IMR-90 (cell line): Measurements from ENCODE around the gene PPFIBP2. TPM values are rescaled to one million over a fixed set of nuclear protein-coding genes. Genes with fewer than 3 reads are reported as not detected.
"Not testable (repeated sequence)": the region's sequence is repeated elsewhere in the genome, so short reads cannot be mapped to it uniquely, and the experiment has no call there.

ENCODE experiments used
- ATAC-seq: fragments of 200-7000 bp; cut with Tn5 transposase; 2 replicates; pipeline ENCODE4 v1.9.1; 2020; ENCODE audit warnings: low read depth, mild to moderate bottlenecking, moderate library complexity
- BruUV-seq: library from RNA; stranded (reverse); fragments of 400-500 nt; replicated peaks from 2 replicates; lab custom pipeline; 2021; lab: Mats Ljungman, UMichigan
- CTCF ChIA-PET: fragments of 300-600 bp; formaldehyde crosslinking; extraction: SDS; loops from one replicate; lab custom pipeline; 2021; ENCODE audit warnings: antibody characterized with exemption; lab: Yijun Ruan, JAX
- POLR2A ChIA-PET: fragments of 300-600 bp; sonication (Branson Sonifier 250); formaldehyde crosslinking; loops from one replicate; lab custom pipeline; 2022; ENCODE audit warnings: antibody characterized with exemption; ENCODE audit not compliant: unreplicated experiment; lab: Charles Lee
- DNase-seq: peaks from one replicate; pipeline ENCODE4 v3.0.0; 2013
- H2AFZ ChIP-seq: replicated peaks from 2 replicates; pipeline ENCODE3; 2013; ENCODE audit warnings: low read length, mild to moderate bottlenecking; ENCODE audit not compliant: poor library complexity
- H2AK5ac ChIP-seq: 2 replicates; pipeline ENCODE4 v1.6.1; 2013; ENCODE audit warnings: low read depth, low read length, inconsistent platforms
- H2AK9ac ChIP-seq: replicated peaks from 2 replicates; pipeline ENCODE3; 2013; ENCODE audit warnings: mild to moderate bottlenecking, low read depth, low read length, moderate library complexity; ENCODE audit not compliant: poor library complexity
- H2BK120ac ChIP-seq: 2 replicates; pipeline ENCODE4 v1.6.1; 2013; ENCODE audit warnings: low read depth, low read length, inconsistent platforms
- H2BK15ac ChIP-seq: 3 replicates; pipeline ENCODE4 v1.6.1; 2013; ENCODE audit warnings: low read depth, low read length, inconsistent platforms
- H2BK20ac ChIP-seq: 2 replicates; pipeline ENCODE4 v1.6.1; 2013; ENCODE audit warnings: low read depth, mild to moderate bottlenecking, inconsistent platforms, low read length, moderate library complexity
- H2BK5ac ChIP-seq: 2 replicates; pipeline ENCODE4 v1.6.1; 2013; ENCODE audit warnings: mild to moderate bottlenecking, low read depth, low read length, inconsistent platforms; ENCODE audit not compliant: poor library complexity, severe bottlenecking
- H3K14ac ChIP-seq: replicated peaks from 2 replicates; pipeline ENCODE4 v1.6.1; 2013; ENCODE audit warnings: low read depth, low read length, inconsistent platforms
- H3K18ac ChIP-seq: 2 replicates; pipeline ENCODE4 v1.6.1; 2013; ENCODE audit warnings: low read depth, low read length, control low read depth
- H3K23ac ChIP-seq: 2 replicates; pipeline ENCODE4 v1.6.1; 2013; ENCODE audit warnings: low read depth, low read length, inconsistent platforms
- H3K27ac ChIP-seq: 2 replicates; pipeline ENCODE4 v1.5.1; 2013; ENCODE audit warnings: mild to moderate bottlenecking, control low read depth, low read length; ENCODE audit not compliant: insufficient read depth
- H3K27me3 ChIP-seq: 2 replicates; pipeline ENCODE4 v1.6.1; 2013; ENCODE audit warnings: low read length; ENCODE audit not compliant: control insufficient read depth, insufficient read depth
- H3K36me3 ChIP-seq: 2 replicates; pipeline ENCODE4 v1.6.1; 2013; ENCODE audit warnings: low read length, mixed read lengths; ENCODE audit not compliant: control insufficient read depth, insufficient read depth
- H3K4ac ChIP-seq: 2 replicates; pipeline ENCODE4 v1.6.1; 2013; ENCODE audit warnings: low read depth, low read length, inconsistent platforms
- H3K4me1 ChIP-seq: 2 replicates; pipeline ENCODE4 v1.6.1; 2013; ENCODE audit warnings: low read length, mixed read lengths; ENCODE audit not compliant: control insufficient read depth, insufficient read depth
- H3K4me2 ChIP-seq: 2 replicates; pipeline ENCODE4 v1.6.1; 2013; ENCODE audit warnings: low read depth, mild to moderate bottlenecking, control low read depth, low read length, moderate library complexity
- H3K4me3 ChIP-seq: 2 replicates; pipeline ENCODE4 v1.5.1; 2013; ENCODE audit warnings: low read depth, mild to moderate bottlenecking, control low read depth, low read length, moderate library complexity; ENCODE audit not compliant: insufficient read depth
- H3K56ac ChIP-seq: 2 replicates; pipeline ENCODE4 v1.6.1; 2013; ENCODE audit warnings: low read length, inconsistent platforms; ENCODE audit not compliant: insufficient read depth; ENCODE audit errors: extremely low read depth
- H3K79me1 ChIP-seq, 2 experiments: 2 replicates each; pipeline ENCODE4 v1.6.1; 2013; ENCODE audit warnings: low read length in 2 of 2, inconsistent platforms in 1 of 2, low read depth in 1 of 2
- H3K9ac ChIP-seq: 2 replicates; pipeline ENCODE4 v1.6.1; 2013; ENCODE audit warnings: low read depth, low read length, control low read depth
- H3K9me1 ChIP-seq: 2 replicates; pipeline ENCODE4 v1.6.1; 2013; ENCODE audit warnings: low read length, inconsistent platforms; ENCODE audit not compliant: insufficient read depth
- H3K9me3 ChIP-seq: 2 replicates; pipeline ENCODE4 v1.6.1; 2013; ENCODE audit warnings: low read length; ENCODE audit not compliant: control insufficient read depth, insufficient read depth
- H4K20me1 ChIP-seq: 2 replicates; pipeline ENCODE4 v1.6.1; 2013; ENCODE audit warnings: low read length, inconsistent platforms; ENCODE audit not compliant: insufficient read depth
- H4K5ac ChIP-seq: 2 replicates; pipeline ENCODE4 v1.6.1; 2013; ENCODE audit warnings: mild to moderate bottlenecking, low read depth, low read length, control low read depth
- H4K8ac ChIP-seq, 2 experiments: 2 replicates each; pipeline ENCODE4 v1.6.1; 2013; ENCODE audit warnings: low read depth in 2 of 2, low read length in 2 of 2, control low read depth in 1 of 2, inconsistent platforms in 1 of 2
- H4K91ac ChIP-seq: 2 replicates; pipeline ENCODE4 v1.6.1; 2013; ENCODE audit warnings: low read depth, low read length, inconsistent platforms; ENCODE audit not compliant: insufficient read depth
- WGBS, 2 experiments: methylation state at CpG; one replicate each; pipeline versions ENCODE4 v1.1.5 to v1.1.7; 2013; ENCODE audit warnings: missing lambda C conversion rate in 2 of 2; ENCODE audit not compliant: insufficient read length in 1 of 2; ENCODE audit errors: extremely low coverage in 2 of 2; 5-methylcytosine and 5-hydroxymethylcytosine counted together
- dilution Hi-C: fragments of 300-500 bp; cut with HindIII; formaldehyde crosslinking; loops from one replicate; pipeline ENCODE4 v1.14.3; 2018; ENCODE audit warnings: low sequenced_read_pairs; ENCODE audit not compliant: unreplicated experiment
- in situ Hi-C: fragments of 300-500 bp; cut with MboI; formaldehyde crosslinking; loops from 3 replicates; pipeline ENCODE4 v1.14.3; 2019; ENCODE audit warnings: low sequenced_read_pairs, inconsistent platforms, mixed read lengths
- intact Hi-C: fragments of 100-400 bp; cut with micrococcal nuclease; formaldehyde crosslinking; loops from 2 replicates; pipeline ENCODE4 v1.10.0; 2022
- polyA plus RNA-seq, 3 experiments: library from polyadenylated mRNA; depleted of rRNA; stranded (reverse); fragments of >200 nt; gene quantifications; 2 replicates each; pipeline ENCODE4 v1.2.3, GENCODE V29; 2012; ENCODE audit warnings: low replicate concordance in 1 of 3
- total RNA-seq: library from RNA; depleted of rRNA; stranded (reverse); fragments of >200 nt; gene quantifications from 2 replicates; pipeline ENCODE4 v1.2.3, GENCODE V29; 2012

PPFIBP2 gene
- total and polyA plus RNA-seq, 2 of the 4 experiments (the other 2 are of a cell fraction) = 6.0 to 11.8 TPM

DNA sequence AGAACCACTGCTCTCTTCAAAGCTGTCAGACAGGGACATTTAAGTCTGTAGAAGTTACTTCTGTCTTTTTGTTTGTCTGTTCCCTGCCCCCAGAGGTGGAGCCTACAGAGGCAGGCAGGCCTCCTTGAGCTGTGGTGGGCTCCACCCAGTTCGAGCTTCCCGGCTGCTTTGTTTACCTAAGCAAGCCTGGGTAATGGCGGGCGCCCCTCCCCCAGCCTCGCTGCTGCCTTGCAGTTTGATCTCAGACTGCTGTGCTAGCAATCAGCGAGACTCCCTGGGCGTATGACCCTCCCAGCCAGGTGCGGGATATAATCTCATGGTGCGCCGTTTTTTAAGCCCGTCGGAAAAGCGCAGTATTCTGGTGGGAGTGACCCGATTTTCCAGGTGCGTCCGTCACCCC lies 149.7 kb downstream of the PPFIBP2 start:
- H4K91ac ChIP-seq, H3K9me1 ChIP-seq, H2AK9ac ChIP-seq, H3K14ac ChIP-seq, H3K18ac ChIP-seq, H3K79me1 ChIP-seq, H3K4me1 ChIP-seq, H4K8ac ChIP-seq, H2BK120ac ChIP-seq, intact Hi-C loops, H4K5ac ChIP-seq, H2BK5ac ChIP-seq, H3K9ac ChIP-seq, H2BK20ac ChIP-seq, H2BK15ac ChIP-seq, H3K23ac ChIP-seq, H3K27ac ChIP-seq, DNase-seq, ATAC-seq, in situ Hi-C loops, H3K27me3 ChIP-seq, CTCF ChIA-PET, dilution Hi-C loops, H4K20me1 ChIP-seq, H3K4me2 ChIP-seq, H3K4me3 ChIP-seq, H3K4ac ChIP-seq, H3K36me3 ChIP-seq, BruUV-seq, H2AFZ ChIP-seq, POLR2A ChIA-PET, H2AK5ac ChIP-seq, H3K9me3 ChIP-seq, H3K56ac ChIP-seq: not testable (repeated sequence)
- no CpG with 5 or more reads among the region's 16 CpGs for WGBS, 2 experiments
